Keratinocyte (primary cell): ENCODE measurements around the gene KRT7. TPM values are rescaled to one million over a fixed set of nuclear protein-coding genes. Genes with fewer than 3 reads are reported as not detected.

Experiments used
- DNase-seq: peaks from one replicate; pipeline ENCODE4 v3.0.0-alpha.2; 2011; ENCODE audit warnings: low read depth, missing footprints, low spot score
- FAIRE-seq: peaks from 2 replicates; lab custom pipeline; 2011; peaks lifted over from hg19 to GRCh38; lab: Jason Lieb, UNC
- H2AFZ ChIP-seq: 2 replicates; pipeline ENCODE4 v1.6.0; 2012; ENCODE audit warnings: low read length, control low read depth, inconsistent platforms; ENCODE audit not compliant: control insufficient read depth
- H3K27ac ChIP-seq: 2 replicates; pipeline ENCODE4 v1.5.1; 2011; ENCODE audit warnings: low read length; ENCODE audit not compliant: control insufficient read depth, insufficient read depth
- H3K27me3 ChIP-seq: 3 replicates; pipeline ENCODE4 v1.6.0; 2011; ENCODE audit warnings: low read length; ENCODE audit not compliant: control insufficient read depth, insufficient read depth; ENCODE audit errors: extremely low read depth
- H3K36me3 ChIP-seq, 2 experiments: 2 replicates in 1 of 2; 3 replicates in 1 of 2; pipeline ENCODE4 v1.5.1; 2011; ENCODE audit warnings: low read length in 2 of 2, mild to moderate bottlenecking in 1 of 2; ENCODE audit not compliant: control insufficient read depth in 2 of 2, insufficient read depth in 2 of 2; ENCODE audit errors: extremely low read depth in 1 of 2
- H3K4me1 ChIP-seq: 3 replicates; pipeline ENCODE4 v1.5.1; 2011; ENCODE audit warnings: low read length; ENCODE audit not compliant: control insufficient read depth, insufficient read depth; ENCODE audit errors: extremely low read depth
- H3K4me2 ChIP-seq: 3 replicates; pipeline ENCODE4 v1.6.0; 2011; ENCODE audit warnings: low read depth, low read length; ENCODE audit not compliant: control insufficient read depth, insufficient read depth; ENCODE audit errors: extremely low read depth
- H3K4me3 ChIP-seq, 3 experiments: fragments of 200-600 bp in 1 of 3; sonication (generic) in 1 of 3; 2 replicates in 2 of 3; 3 replicates in 1 of 3; pipeline ENCODE4 v1.5.1; 2011 to 2016; ENCODE audit warnings: low read length in 3 of 3, mild to moderate bottlenecking in 3 of 3, control low read depth in 2 of 3, inconsistent platforms in 1 of 3, low read depth in 1 of 3, mixed read lengths in 1 of 3, mixed run types in 1 of 3, moderate library complexity in 1 of 3; ENCODE audit not compliant: control insufficient read depth in 2 of 3, insufficient read depth in 2 of 3; ENCODE audit errors: extremely low read depth in 1 of 3
- H3K79me2 ChIP-seq: 2 replicates; pipeline ENCODE4 v1.6.0; 2012; ENCODE audit warnings: low read length; ENCODE audit not compliant: control insufficient read depth, insufficient read depth
- H3K9ac ChIP-seq: 3 replicates; pipeline ENCODE4 v1.6.0; 2011; ENCODE audit warnings: low read length; ENCODE audit not compliant: control insufficient read depth, insufficient read depth; ENCODE audit errors: extremely low read depth
- H3K9me1 ChIP-seq: 3 replicates; pipeline ENCODE4 v1.6.0; 2011; ENCODE audit warnings: low read length; ENCODE audit not compliant: control insufficient read depth, insufficient read depth; ENCODE audit errors: extremely low read depth
- H3K9me3 ChIP-seq: 2 replicates; pipeline ENCODE4 v1.5.1; 2012; ENCODE audit warnings: low read depth, low read length; ENCODE audit not compliant: control insufficient read depth
- H4K20me1 ChIP-seq: 3 replicates; pipeline ENCODE4 v1.6.0; 2011; ENCODE audit warnings: low read length; ENCODE audit not compliant: control insufficient read depth, insufficient read depth; ENCODE audit errors: extremely low read depth
- CTCF ChIP-seq, 3 experiments: IDR thresholded peaks in 1 of 3; conservative IDR thresholded peaks in 1 of 3; optimal IDR thresholded peaks in 1 of 3; 2 replicates in 2 of 3; 3 replicates in 1 of 3; pipeline versions ENCODE3 to v1.5.1; 2011; ENCODE audit warnings: low read length in 3 of 3, mild to moderate bottlenecking in 3 of 3, moderate library complexity in 2 of 3, control low read depth in 1 of 3, inconsistent platforms in 1 of 3; ENCODE audit not compliant: insufficient read depth in 2 of 3; ENCODE audit errors: extremely low read depth in 1 of 3
- EZH2 ChIP-seq: IDR thresholded peaks from one replicate; pipeline ENCODE4 v1.6.1; 2012; ENCODE audit warnings: inconsistent platforms, mild to moderate bottlenecking, low read length, moderate library complexity
- dilution Hi-C: fragments of 300-500 bp; cut with MboI; formaldehyde crosslinking; loops from one replicate; pipeline ENCODE4 v1.7.0; 2020; ENCODE audit warnings: low sequenced_read_pairs; ENCODE audit not compliant: extremely low pct_ligation_motif_present
- polyA plus RNA-seq, 5 experiments: library from polyadenylated mRNA; depleted of rRNA in 3 of 5; stranded (reverse) in 3 of 5; stranded (forward) in 1 of 5; unstranded in 1 of 5; fragments of >200 nt; gene quantifications; 1 replicate in 1 of 5; 2 replicates in 3 of 5; 3 replicates in 1 of 5; pipeline versions ENCODE4 v1.2.1 to v1.2.3, GENCODE V29; 2011 to 2012; ENCODE audit warnings: missing spikeins in 2 of 5, low read depth in 1 of 5, low replicate concordance in 1 of 5

The KRT7 gene
- polyA plus RNA-seq, 1 donor (not counting 4 experiments of a cell fraction or from before 2014, with no cell fraction given): 112 TPM

- H3K4me1 ChIP-seq: peaks cover 60% of the 10 kb centered on the region
- DNase-seq: no peak
- H3K9me1 ChIP-seq: no peaks in the 10 kb centered on the region
- no peak for FAIRE-seq
- no peaks in the 10 kb centered on the region for H3K36me3 ChIP-seq
- peak overlapping the region; percentile 41 for H3K4me2 ChIP-seq
- dilution Hi-C loops: no loop called here
- no peak for TF ChIP-seq CTCF (optimal IDR thresholded peaks at IDR 0.05 in 1 of 3, IDR thresholded peaks at IDR 0.05 in 1 of 3, conservative IDR thresholded peaks at IDR 0.05 in 1 of 3; ENCODE audit: extremely low read depth in 1 of 3, insufficient read depth in 2 of 3, low read length in 3 of 3)
- no peak for TF ChIP-seq EZH2
- H4K20me1 ChIP-seq: no peaks in the 10 kb centered on the region
- H3K27ac ChIP-seq: peak overlapping the region; percentile 33
- H2AFZ ChIP-seq: peak overlapping the region; percentile 20
- no peak overlapping the region for H3K9ac ChIP-seq
- H3K27me3 ChIP-seq: no peaks in the 10 kb centered on the region
- H3K79me2 ChIP-seq: no peaks in the 10 kb centered on the region
- peak overlapping the region in 1 of 3 experiments; percentile 11 for H3K4me3 ChIP-seq
- no peaks in the 10 kb centered on the region for H3K9me3 ChIP-seq
Observed at GRCh38 chr12:52185400-52185967, 47.6 kb upstream of the KRT7 start.

GRCh38 chr12:52186118-52186840, 46.8 kb upstream of the KRT7 start:
- peak; percentile 96 for FAIRE-seq

More at GRCh38 chr12:52186118-52186840, 46.8 kb upstream of the KRT7 start:
- dilution Hi-C loops: no loop called here
- H3K27ac ChIP-seq: peak overlapping the region; percentile 49
- TF ChIP-seq EZH2 (no peak), CTCF (optimal IDR thresholded peaks at IDR 0.05 in 1 of 3, IDR thresholded peaks at IDR 0.05 in 1 of 3, conservative IDR thresholded peaks at IDR 0.05 in 1 of 3; ENCODE audit: extremely low read depth in 1 of 3, insufficient read depth in 2 of 3, low read length in 3 of 3) (no peak)
- H3K4me2 ChIP-seq: peak overlapping the region; percentile 41
- no peak overlapping the region for H3K9ac ChIP-seq
- DNase-seq: no peak
- H3K9me3 ChIP-seq: no peaks in the 10 kb centered on the region
- H2AFZ ChIP-seq: peak overlapping the region; percentile 20
- H4K20me1 ChIP-seq: no peaks in the 10 kb centered on the region
- H3K9me1 ChIP-seq: no peaks in the 10 kb centered on the region
- no peaks in the 10 kb centered on the region for H3K79me2 ChIP-seq
- H3K4me1 ChIP-seq: peaks cover 68% of the 10 kb centered on the region
- no peak overlapping the region for H3K4me3 ChIP-seq
- H3K36me3 ChIP-seq: no peaks in the 10 kb centered on the region
- no peaks in the 10 kb centered on the region for H3K27me3 ChIP-seq
